Non-pigmented ciliary epithelial cell (primary cell): ENCODE measurements around the gene RNFT2.
A peak's percentile ranks its signal among the peaks of the same experiment; 100 is the strongest.

ENCODE experiments used
- DNase-seq: peaks from one replicate; pipeline ENCODE4 v3.0.0-alpha.2; 2010; ENCODE audit warnings: low read depth

Gene RNFT2

DNA sequence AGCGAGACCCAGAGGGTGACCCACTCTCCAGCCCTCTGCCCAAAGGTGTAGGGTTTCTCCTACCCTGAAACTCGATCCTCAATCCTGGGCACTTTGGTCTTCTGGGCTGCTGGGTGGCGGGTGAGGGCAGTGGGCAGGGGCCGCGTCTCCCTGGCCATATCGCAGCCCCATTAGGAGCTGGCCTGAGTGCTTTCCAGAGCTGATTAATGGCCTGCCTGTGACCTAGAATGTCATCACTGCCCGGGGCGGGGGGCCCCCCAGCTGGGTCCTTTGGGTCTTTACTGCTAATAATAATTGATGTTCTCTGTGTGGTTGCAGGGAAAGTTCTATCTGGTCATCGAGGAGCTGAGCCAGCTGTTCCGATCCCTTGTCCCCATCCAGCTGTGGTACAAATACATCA lies 95.4 kb downstream of the RNFT2 start:
- no peak for DNase-seq

DNA sequence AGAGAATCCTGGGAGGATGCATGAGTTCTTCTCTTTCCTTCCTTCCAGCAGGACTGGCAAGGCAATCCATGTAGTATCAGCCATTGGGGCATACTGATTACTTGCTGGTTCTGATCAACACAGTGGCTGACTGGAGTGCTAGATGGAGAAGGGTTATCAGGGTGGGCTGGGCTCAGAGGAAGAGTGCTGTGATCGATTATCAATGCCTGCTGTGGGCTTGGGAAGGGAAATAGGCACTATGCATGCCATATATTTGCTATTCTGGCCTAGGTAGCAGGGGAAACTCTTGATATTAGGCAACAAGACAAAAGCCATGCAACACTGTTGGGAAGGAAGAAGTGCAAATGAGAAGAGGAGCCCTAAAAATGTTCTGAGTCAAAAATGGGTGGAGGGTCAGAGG lies 97.4 kb downstream of the RNFT2 start:
- DNase-seq: no peak

DNA sequence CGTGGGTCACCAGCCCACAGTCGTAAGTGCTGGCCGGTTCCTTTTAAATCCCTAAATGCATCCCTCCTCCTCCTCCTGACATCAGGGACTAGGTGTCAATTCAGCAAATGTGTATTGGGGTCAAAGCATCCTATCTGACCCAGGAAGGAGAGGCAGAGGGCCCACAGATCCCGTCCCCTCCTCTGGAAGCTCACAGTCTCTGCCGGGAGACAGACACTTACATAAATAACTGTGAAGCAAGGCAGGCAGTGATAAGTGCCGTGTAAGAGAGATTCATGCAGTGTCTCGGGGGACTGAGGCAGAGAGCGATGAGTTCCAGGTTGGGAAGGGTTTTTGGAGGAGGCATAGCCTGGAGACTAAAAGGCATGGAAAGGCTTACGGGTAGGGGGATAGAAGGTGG lies 99.0 kb downstream of the RNFT2 start:
- DNase-seq: no peak

GRCh38 chr12:116838365-116838764 lies 100.2 kb downstream of the RNFT2 start:
- no peak for DNase-seq

- DNase-seq: no peak
Measured at GRCh38 chr12:116839287-116839830, 101.2 kb downstream of the RNFT2 start.

- DNase-seq: no peak
Measured at GRCh38 chr12:116843085-116843484, 105.0 kb downstream of the RNFT2 start.

GRCh38 chr12:116849216-116849615 lies 111.1 kb downstream of the RNFT2 start:
- no peak for DNase-seq

DNA sequence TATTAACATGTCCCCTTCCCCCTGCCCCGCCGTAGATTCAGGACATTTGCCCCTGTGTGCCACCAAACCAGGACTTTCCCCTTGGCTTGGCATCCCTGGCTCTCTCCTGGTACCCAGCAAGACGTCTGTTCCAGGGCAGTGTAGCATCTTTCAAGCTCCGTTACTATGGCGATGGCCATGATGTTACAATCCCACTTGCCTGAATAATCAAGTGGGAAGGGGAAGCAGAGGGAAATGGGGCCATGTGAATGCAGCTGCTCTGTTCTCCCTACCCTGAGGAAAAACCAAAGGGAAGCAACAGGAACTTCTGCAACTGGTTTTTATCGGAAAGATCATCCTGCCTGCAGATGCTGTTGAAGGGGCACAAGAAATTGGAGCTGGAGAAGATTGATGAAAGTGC lies 114.2 kb downstream of the RNFT2 start:
- DNase-seq: no peak

DNA sequence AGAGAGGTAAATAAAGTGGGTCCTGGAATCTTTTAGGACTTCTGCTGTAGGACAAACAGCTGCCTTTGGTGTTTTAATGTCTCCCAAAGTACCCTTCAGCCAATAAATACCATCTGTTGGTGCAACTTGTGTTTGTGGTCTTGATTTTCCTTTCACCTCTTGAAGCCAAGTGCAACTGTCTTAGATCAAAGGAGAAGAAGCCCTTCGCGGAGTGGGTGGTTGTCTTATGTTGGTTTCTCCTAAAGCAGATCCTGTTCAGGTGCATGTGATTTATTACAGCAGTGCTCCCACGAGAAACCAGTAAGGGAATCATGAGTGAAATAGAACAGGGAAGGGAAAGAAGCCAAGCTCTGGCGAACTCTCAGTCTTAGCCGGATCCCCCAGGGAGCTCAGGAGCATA lies 115.4 kb downstream of the RNFT2 start:
- no peak for DNase-seq

DNA sequence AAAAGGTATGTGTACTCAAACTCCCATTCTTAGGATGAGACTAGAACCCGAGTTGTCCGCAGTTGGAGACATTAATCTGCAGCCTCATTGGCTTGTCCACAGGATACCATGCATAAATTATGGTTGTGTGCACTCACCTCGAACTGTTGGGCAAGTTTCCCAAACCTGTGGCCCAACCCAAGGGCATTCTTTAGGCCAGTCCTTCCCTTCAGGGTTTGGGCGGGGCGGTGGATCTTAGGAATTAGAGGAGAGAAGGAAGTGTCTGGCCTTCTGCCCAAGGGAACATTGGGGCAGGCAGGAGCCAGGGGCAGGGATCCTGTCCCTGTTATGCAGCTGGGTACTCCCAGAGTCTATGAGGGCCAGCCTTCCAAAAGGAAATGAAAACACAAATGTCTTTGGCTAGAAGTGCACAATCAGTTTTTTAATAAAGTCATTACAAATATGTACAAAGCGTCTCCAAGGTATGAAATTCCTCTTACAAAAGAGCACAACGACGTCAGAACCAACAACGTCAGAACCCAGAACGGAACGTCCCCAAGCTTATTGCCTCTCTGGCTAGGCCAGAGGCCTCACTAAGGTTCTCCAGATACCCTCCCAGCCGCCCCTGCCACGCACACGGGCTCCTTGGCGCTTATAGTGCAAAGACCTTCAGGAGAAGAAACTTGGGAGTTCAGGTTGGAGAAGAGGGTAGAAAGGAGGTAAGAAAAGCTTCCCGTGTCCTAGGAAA lies 117.8 kb downstream of the RNFT2 start:
- DNase-seq: no peak

GRCh38 chr12:116856729-116857128 lies 118.6 kb downstream of the RNFT2 start:
- DNase-seq: no peak

- no peak for DNase-seq
Measured at GRCh38 chr12:116859079-116859478, 121.0 kb downstream of the RNFT2 start.

- DNase-seq: no peak
Measured at GRCh38 chr12:116860263-116860662, 122.1 kb downstream of the RNFT2 start.

- DNase-seq: peak; percentile 22
Measured at GRCh38 chr12:116861320-116861719, 123.2 kb downstream of the RNFT2 start.

DNA sequence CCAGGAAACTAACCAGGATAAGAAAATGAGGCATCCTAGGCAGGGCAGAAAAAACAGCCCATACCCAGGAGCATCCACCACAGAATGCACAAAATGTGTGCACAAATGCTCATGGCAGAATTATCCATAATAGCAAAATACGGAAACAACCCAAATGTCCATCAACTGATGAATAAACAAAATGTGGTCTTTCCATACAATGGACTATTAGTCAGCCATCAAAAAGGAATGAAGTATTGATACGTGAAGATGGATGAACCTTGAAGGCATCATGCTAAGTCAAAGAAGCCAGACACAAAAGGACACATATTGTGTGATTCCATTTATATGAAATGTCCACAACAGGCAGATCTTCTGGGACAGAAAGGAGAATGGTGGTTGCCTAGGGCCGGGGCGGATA lies 124.1 kb downstream of the RNFT2 start:
- no peak for DNase-seq

DNA sequence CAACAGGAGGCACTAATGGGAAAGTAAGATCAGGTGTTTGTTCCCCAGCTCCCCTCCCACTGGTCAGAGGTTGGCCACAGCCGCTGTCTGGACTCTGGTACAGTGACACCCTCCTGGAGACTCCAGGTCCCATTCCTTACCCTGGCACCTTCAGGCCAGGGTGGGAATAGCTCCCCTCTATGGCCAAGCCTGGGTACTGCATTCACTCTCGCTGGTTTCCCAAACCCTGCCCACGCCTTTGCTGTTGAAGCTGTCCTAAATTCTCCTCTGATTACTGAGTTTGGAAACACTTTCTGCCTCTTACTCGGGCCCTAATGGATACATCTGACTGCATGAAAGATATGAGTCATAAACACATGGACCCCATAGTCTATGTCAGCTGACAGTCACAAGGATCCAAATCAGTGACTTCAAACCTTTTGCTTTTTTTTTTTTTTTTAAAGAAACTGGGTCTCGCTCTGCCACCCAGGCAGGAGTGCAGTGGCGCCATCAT lies 125.2 kb downstream of the RNFT2 start:
- peak; percentile 22 for DNase-seq

DNA sequence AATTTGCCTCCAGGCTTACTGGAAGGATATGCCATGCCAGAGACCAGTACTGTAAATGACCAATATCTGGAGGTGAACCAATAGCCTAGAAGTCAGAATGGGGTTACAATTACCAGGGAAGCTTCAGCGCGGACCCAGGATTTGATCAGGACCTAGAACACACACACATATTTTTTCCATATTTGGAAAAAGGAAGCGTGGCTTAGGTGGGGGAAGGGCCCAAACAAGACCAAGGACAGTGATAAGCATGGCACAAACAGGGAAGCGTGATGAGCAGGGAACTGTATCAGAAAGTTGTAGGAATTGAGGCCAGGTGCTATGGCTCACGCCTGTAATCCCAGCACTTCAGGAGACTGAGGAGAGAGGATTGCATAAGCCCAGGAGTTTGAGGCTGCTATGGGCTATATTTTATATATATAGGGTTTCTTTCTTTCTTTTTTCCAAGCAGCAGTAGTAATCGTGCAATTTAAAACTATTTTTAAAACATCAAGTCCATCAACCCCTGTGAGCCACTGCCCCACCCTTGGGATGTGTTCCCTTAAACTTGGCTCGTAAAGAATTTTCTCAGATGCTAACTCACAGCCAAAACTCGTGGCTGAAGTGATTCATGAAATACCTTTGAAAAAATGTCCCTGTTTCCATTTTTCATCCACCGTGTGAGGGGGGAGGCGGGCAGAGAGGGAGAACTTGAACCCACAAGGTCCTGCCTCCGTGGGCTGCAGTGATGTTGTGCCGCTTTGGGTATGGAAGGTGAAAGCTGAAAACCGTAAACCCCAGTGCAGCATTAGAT lies 126.5 kb downstream of the RNFT2 start:
- DNase-seq: peak; percentile 47

DNA sequence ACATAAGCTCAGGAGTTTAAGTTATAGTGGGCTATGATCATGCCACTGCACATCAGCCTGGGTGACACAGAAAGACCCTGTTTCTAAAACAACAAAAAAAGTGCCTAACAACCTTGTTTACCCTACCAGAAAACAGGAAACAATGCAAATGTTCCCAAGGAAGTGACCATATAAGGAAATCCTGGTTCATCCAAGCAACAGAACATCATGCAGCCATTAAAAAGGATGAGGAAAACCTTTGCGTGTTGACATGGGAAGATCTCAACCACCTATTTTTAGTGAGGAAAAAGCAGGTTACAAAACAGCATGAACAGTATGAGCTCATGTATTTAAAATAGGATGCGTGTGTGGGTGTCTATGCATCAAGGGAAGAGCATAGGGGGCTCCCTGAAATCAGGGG lies 129.4 kb downstream of the RNFT2 start:
- no peak for DNase-seq

DNA sequence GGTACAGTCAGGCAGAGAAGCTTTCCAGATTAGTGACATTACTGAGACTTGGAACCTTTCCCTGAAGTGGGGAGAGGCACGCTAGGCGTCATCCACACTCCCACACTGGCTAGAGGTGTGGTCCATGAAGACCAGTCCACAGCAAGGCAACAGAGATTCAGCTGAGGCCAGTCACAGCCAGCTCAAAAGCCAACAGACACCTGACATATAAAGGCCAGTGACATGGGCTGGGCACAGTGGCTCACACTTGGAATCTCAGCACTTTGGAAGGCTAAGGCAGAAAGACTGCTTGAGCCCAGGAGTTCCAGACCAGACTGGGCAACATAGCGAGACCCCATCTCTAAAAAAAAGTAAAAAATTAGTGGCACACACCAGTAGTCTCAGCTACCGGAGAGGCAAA lies 132.2 kb downstream of the RNFT2 start:
- DNase-seq: no peak

DNA sequence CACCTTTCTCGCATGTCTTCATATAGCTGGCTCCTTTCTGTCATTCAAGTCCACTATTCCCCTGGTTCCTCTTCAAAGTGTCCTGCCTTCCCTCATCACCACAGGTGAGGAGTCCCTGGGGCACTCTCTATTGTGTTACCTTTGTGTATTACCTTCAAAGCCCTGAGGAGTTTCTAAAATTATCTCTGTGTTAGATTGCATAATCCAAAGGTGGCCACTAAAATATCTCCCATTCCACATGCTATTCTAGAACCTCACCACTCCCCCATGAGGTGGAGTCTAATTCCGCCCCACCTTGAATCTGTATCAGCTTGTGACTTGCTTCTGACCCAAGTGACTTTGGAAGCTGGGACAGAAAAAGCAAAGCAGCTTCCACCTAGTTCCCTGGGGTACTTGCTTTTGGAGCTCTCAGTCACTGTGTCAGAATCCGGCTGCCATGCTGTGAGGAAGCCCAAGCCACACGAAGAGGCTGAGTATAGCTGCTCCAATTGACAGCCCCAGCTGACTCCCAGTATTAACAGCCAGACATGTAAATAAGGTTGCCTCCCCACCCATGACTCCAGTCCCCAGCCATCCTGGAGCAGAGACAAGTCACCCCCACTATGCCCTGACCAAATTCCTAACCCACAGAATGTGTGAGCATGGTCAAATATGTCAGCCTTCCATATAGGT lies 136.3 kb downstream of the RNFT2 start:
- DNase-seq: no peak

- no peak for DNase-seq
Measured at GRCh38 chr12:116876151-116876869, 138.2 kb downstream of the RNFT2 start.
